Activated CD8-positive, alpha-beta memory T cell treated with anti-CD3 and anti-CD28 coated beads, Interleukin-2, amount 50 U/mL, for 24 hours (primary cell): ENCODE data around the gene ZSCAN1.
A peak's percentile ranks its signal among the peaks of the same experiment; 100 is the strongest.
"Not testable (repeated sequence)": the region's sequence is repeated elsewhere in the genome, so short reads cannot be mapped to it uniquely, and the experiment has no call there.

Source experiments
- DNase-seq: peaks from one replicate; pipeline ENCODE4 v3.0.0-alpha.2; 2020; ENCODE audit errors: extremely low read depth

ZSCAN1 gene, protein sequence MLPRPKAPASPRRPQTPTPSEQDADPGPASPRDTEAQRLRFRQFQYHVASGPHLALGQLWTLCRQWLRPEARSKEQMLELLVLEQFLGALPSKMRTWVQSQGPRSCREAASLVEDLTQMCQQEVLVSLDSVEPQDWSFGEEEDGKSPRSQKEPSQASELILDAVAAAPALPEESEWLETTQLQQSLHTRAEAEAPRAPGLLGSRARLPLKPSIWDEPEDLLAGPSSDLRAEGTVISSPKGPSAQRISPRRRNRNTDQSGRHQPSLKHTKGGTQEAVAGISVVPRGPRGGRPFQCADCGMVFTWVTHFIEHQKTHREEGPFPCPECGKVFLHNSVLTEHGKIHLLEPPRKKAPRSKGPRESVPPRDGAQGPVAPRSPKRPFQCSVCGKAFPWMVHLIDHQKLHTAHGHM

DNA sequence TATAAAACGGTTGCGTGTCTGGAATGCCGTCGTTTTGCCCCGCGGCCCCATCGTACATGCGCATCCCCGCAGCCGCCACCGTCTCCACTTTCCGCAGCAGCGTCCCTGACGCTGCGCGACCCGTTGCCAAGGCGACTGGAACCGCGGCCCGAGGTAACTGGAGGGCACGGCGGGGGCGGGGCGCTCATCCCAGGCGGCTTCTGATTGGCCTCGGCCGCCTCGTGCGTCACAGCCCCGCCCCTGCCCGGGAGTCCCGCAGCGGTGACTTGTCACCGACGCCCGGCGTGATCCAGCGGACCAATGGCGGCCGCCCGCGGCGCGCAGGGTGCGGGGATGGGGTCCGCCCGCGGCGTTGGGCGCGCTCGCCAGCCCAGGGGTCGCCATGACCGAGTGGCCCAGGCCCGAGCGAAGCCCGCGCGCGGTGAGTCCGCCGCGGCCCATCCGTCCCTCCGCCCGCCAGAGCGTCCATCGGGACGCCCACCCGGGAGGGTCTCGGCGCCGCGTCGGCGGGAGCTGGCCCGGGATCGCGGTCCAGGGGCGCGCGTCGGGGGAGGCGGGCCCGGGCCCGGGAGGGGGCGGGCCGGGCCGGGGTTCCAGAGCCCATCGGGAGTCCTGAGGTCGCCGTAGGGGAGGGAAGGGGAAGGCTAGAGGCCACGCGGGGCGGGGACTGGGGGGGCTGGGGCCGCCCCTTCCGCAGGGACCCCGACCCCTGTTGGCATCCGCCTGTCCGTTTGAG lies at the start of gene ZSCAN1:
Gene ZSCAN1, plus strand, starts transcription at position 285 of the 736 bp plus-strand sequence. CDS start 3,812 bp downstream, outside the sequence.
- DNase-seq, result no peak

DNA sequence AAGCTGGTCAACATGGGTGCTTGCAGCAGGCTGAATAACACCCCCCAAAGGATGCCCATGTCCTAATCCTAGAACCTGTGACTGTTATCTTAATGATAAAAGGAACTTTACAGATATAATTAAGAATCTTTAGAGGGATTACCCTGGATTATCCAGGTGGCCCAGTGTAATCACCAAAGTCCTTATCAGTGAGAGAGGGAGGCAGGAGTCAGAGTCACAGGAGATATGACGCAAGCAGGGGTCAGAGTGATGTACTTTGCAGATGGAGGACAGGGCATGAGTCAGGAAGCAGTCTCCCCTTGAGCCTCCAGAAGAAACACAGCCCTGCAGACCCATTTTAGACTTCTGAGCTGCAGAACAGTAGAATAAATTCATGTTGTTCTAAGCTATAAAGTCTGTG lies 41.0 kb upstream of the ZSCAN1 start:
- DNase-seq, result no peak

DNA sequence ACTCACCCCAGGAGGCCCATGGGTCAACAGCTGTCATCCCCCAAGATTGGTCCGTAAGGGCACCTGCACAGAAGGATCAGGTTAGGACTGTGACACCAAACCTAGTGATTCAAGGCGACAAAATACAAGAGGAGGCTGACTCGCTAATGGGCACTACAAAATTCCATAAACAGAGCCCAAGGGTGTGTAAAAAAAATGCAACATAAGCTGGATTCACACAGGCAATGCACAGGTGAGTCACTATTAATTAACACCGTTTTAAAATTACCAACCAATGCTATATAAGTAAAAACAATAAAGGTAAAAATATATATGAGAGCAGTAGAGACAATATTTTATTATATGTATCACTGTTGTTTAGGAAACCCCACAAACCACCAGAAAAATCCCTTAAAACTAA lies 33.1 kb upstream of the ZSCAN1 start:
- no peak for DNase-seq

DNA sequence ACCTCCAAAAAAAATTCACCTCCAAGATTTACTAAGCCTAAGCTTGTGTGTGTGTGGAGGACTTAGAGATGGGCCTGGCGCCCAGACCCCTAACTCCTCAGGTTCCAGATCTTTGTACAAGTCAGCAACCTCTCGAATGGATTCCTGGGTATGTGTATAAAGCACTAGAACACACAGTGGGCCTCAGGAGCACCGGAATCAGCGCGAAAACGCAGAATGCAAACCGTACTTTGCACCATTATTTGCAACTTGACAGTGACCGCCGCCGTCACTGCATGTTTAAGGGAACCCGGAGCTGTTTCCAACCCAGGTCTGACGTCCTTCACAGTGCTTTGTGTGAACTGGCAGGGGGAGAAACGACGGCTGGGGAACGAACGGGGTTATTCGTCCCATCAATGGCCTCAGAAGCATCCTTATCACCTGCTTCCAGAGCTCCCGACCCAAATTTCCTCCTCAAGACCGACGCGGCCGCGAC lies 31.9 kb upstream of the ZSCAN1 start:
- DNase-seq, result no peak

DNA sequence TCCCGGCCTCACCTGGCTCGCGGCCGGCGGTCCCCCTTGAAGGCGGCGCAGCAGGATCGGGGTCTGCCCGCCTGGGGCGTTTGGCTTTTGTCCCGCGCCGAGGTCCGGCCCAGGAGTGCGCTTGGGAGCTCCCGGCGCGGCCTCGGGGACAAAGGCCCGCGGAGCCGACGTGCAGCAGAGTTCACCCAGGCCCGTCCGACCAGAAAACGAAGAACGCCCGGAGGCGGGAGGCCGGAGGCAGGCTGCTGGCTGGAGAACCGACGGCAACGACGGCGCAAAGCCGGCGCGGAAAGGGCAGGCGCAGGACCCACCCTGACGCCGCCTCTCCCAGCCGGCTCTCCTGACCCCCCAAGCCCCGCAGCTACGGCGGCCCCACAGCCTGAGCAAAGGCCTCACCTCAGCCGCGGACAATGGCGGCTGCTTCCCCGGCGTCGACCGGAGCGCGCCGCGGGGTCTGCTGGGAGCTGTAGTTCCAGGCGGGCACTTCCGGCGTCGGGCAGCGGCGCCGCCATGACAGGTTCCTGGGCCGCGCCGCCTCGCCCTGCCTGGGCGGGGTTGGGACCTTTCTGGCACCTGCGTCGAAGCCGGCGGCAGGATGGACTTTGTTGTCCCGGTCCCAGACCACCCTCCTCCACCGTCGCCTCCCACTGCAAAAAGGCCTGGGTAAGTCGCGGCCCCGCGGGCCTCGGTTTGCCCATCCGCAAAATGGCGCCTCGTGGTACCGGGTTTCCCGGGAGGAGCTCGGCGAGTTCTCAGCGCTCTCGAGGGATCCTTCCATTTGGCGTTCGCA lies 31.2 kb upstream of the ZSCAN1 start, which contains the start of gene ZNF606:
Gene ZNF606, minus strand, starts transcription at position 437 of the 790 bp plus-strand sequence. CDS start 1,501 bp downstream, outside the sequence.
- DNase-seq, result peak; percentile 49

DNA sequence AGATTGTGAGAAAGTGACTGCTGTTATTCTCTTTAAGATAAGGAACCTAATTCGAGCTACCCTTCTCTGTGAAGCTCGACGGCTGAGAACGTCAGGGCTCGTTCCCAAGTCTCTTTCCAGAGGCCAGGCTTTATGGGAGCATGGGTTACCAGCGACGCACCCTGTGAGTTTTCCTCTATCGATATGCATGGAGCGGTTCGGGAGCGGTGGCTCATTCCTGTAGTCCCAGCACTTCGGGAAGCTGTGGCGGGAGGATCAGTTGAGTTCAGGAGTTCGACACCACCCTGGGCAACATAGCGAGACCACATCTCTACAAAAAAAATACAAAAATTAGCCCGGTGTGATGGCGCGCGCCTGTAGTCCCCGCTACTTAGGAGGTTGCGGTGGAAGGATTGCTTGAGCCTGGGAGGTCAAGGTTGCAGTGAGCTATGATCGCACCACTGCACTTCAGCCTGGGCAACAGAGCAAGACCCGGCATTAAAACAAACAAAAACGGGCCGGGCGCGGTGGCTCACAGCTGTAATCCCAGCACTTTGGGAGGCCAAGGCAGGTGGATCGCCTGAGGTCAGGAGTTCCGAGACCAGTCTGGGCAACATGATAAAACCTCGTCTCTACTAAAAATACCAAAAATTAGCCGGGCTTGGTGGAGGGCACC lies 30.5 kb upstream of the ZSCAN1 start:
- no peak for DNase-seq

DNA sequence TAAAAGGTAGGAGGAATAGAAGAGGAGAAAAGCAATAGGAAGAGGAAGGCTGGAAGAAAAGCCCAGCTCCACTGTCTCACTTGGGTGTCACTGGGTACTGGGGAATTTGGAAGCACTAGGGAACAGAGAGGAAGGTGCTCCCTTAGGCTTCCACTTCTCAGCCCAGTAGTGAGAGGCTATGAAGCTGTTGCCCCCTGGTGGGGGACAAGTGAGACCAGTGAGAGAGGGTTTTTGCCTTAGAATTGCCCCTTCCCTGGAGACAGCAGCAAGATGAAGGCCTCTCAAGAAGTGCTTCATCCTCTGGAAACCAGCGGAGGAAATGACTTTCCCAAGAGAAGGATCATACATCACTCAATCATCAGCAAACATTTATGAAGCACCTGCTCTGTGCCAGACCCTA lies 26.5 kb upstream of the ZSCAN1 start:
- DNase-seq, result no peak

DNA sequence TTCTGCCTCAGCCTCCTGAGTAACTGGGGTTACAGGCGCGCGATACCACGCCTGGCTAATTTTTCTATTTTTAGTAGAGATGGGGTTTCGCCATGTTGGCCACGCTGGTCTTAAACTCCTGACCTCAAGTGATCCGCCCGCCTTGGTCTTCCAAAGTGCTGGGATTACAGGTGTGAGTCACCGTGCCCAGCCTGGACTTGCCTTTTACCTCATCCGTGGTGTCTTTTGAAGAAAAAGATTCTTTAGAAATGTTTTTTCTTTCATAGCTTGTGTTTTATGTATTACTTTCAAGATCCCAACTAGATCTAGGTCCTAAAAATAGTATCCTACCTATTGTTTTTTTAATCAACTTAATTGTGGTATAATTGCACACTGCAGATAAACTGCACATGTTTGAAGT lies 24.9 kb upstream of the ZSCAN1 start:
- not testable (repeated sequence) for DNase-seq

DNA sequence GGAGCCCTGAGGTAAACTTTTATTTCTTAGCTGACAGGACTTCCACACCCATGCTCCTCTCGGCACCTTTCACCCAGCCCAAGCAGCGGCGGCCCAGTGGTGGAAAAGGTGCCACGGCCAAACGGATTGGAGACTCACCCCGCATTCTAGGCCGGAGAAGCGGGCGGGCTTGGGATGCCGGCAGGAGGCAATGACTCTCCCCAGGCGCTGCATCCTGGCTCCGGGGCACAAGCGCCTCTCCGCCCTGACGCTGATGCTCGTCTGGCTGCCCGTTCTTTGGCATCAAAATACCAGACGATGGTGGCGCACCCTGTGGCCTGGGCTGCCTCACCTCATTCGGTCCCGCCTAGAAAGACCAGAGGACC lies 24.5 kb upstream of the ZSCAN1 start:
- no peak for DNase-seq

DNA sequence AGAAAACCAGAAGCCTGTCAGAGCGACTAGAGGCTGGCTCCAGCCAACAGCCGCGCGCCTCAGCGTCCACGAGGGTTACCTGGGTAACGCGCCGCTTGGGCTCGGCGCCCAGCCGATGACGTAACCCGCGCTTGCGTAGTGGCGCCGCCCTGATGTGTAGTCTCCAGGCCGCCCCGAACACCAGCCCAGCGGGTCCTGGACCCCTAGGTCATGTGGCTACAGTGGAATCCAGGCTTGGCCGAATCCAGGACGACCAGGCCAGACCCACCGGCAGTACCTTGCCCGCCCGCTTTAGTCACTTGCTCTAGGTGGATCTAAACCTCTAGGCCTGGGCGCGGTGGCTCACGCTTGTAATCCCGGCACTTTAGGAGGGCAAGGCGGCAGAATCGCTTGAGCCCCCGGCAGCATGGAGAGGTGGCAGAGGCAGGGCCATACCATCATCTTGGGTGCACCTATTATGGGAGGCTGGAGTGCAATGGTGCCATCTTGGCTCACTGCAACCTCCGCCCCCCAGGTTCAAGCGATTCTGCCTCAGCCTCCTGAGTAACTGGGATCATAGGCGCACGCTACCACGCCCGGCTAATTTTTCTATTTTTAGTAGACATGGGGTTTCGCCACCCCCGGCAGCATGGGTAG lies 24.0 kb upstream of the ZSCAN1 start:
- no peak for DNase-seq

DNA sequence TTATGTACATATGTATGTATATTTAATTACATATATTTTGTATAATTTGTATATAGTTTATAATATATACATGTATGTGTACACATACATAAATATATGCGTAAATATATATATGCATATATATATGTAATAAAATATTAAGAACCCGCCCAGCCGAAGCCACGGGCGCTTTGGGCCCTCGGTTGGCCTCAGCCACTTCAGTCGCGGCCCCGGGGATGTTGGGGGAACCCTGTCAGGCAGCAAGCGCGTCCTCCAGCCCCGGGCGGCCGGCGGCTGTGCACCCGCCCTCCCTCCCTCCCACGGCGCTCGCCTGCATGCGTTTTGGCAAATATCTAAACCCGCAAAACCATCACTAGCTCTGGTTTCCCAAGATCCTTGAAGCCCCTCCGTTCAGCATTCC lies 23.3 kb upstream of the ZSCAN1 start:
- no peak for DNase-seq

DNA sequence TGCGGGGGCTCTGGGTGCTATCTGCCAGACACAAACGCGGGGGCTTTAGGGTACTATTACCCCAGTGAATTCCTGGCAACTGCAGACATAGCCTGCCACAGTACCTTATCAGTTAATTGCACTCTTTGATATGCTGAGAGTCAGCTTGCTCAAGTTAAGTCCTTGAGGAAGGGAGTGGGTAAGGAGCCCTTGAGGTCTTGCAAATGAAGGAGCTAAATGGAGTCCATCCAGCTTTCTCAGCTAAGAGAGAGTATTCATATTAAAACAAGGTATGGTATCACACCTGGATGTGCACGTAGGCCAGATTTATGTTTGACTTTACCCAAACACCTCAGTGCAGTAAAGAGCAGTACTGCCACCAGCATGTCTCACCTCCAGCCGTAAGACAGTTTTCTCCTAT lies 19.7 kb upstream of the ZSCAN1 start:
- no peak for DNase-seq

DNA sequence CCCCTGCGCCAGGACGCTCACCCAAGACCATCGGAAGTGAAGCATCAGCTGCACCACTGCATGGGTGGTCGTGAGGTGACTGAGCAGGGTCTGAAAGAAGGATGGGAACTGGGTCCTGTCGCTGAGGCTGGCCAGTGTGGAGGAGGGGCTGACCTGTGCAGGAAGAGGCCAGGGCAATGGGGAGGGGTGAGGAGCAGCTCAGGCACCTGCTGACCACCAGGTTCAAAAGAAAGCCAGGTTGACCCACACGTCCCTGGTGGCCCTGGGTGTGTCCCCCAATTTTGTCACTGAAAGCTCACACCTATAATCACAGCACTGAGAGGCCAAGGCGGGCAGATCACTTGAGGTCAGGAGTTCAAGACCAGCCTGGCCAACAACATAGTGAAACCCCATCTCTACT lies 13.7 kb upstream of the ZSCAN1 start:
- DNase-seq, result no peak

DNA sequence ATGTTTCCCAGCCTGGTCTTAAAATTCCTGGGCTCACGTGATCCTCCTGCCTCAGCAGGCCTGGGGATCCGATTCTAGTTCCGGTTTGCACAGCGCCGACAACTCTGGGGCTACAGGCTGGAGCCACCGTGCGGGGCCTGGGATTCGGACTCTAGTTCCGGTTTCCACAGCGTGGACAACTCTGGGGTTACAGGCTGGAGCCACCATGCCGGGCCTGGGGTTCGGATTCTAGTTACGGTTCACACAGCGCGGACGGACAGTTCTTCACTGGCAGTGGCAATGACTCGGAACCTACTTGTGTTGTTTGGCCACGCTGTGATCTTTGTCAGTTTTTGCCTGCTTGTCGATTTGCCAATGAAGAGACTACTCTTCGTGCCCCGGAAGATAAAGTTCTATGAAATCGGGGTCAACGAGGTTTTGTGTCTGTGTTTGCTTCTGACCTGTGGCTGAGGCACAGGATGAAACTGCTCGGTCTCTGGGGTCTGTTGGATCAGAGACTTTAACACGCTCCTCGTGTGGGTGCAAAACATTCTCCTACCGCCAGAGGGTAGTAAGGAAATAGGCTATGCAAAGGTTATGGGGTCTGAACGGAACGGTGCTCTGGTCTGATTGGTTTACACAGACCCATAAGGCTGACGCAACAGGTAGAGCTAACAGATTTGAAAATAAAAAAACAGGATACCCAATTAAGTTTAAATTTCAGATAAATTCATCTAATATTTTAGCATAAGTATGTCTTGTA lies 12.1 kb upstream of the ZSCAN1 start:
- DNase-seq, result no peak

DNA sequence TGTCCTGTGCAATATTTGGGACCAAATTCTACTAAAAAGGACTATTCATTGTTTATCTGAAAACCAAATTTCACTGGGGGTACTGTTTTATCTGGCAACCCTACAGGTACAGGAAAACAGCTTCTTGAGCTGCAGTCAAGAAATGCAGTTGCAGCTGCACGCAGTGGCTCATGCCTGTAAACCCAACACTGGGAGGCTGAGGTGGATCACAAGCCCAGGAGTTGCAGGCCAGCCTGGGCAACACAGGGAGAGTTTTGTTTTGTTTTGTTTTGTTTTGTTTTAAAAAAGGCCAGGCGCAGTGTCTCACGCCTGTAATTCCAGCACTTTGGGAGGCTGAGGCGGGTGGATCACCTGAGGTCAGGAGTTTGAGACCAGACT lies 11.6 kb upstream of the ZSCAN1 start:
- no peak for DNase-seq

DNA sequence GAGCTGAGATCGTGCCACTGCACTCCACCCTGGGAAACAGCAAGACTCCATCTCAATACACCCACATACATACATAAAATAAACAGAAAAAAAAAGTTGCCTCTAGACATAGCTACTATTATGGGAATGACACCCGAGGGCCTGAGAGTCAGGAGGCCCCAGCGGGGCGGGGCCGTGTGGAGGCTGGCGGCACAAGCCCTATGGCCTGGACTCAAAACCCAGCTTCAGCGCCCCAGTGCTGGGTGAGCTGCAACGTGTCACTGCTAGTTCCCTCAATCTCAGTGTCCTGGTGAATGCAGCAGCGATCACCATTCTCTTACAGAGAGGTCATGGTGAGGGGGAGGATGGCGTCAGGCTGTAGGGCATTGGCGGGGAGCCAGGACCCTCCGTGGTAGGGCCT lies 9.2 kb upstream of the ZSCAN1 start:
- no peak for DNase-seq

DNA sequence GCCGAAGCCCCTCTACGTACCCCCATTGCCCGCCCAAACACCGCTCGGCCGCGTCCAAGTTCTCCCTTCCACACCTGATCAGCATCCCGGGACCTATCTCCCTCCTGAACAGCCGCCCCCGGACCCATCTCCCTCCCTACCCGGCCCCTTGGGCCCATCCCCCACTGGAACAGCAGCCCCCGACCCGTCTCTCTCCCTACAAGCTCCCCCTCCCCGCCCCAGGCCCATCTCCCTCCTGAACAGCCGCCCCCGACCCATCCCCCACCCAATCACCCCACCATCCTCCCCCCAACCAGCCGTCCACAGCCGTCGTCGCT lies 610 bp downstream of the ZSCAN1 start:
- DNase-seq, result no peak

DNA sequence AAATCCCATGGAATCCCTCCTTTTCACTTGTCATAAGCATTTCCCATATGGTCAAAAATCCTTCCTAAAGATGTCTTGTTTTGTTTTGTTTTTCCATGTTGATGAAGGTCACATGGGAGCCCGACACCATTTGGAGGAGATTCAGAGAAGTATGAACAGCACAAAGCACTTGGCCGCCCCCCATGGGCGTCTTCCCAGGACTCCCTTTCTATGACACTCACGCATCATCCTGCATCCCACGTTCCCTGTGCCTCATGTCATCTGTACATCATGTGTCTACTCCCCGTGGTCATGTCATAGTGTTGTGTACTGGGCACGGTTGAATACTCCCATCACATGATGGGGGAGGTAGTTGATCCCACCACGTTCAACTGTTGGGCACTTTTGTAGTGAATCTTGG lies 2.0 kb downstream of the ZSCAN1 start:
- no peak for DNase-seq

DNA sequence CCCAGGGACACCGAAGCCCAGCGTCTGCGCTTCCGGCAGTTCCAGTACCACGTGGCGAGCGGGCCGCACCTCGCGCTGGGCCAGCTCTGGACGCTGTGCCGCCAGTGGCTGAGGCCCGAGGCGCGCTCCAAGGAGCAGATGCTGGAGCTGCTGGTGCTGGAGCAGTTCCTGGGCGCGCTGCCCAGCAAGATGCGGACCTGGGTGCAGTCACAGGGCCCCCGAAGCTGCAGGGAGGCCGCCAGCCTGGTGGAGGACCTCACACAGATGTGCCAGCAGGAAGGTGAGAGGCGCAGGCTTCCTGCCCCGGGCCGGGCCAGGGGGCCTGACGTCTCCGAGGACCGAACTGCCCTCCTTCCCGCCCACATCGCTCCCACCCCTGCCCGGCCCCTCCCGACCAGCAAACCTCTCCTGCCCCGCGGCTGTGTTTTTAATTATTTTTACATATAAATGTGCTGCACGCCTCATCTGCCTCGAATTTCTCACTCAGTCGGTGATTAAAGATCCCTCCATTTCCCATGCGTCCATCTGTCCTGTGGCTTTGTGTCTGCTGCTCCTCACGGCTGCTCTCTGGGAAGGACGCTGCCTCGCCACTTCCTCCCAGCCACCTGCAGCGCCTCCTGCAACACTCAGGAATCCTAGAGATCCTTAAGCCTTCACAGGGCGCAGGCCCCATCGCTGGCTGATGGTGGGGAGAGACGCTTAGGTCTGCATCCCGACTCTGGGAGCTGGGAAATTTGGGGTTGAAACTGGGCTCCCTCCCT lies 4.3 kb downstream of the ZSCAN1 start:
- no peak for DNase-seq

DNA sequence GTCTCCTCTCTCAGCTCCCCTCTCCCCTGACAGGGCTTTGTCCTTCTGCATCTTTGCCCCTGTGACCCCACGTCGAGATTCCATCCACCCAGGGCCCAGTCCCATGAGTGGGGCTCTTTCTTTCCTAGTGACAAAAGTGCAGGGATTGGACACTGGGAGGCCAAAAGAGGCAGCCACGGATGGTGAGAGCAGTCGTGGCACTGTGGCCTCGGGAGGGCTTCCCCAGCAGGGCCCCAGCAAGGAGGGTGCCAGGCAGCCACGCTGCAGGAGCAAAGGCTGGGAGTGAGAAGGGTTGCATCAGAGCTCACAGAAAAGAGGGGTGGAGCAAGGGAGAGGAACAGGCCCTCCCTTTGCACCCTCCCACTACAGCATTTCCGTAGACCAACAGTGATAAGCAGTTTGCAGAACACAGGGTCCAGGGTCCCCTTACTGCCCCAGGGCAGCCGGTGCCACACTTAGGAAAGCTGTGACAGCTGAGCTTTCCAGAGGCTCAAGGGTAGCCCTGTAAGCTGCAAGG lies 4.9 kb downstream of the ZSCAN1 start:
- DNase-seq, result no peak
